IMR-90 (cell line): ENCODE data around the gene VWA7. TPM values are rescaled to one million over a fixed set of nuclear protein-coding genes. Genes with fewer than 3 reads are reported as not detected.

Source experiments
- ATAC-seq: fragments of 200-7000 bp; cut with Tn5 transposase; 2 replicates; pipeline ENCODE4 v1.9.1; 2020; ENCODE audit warnings: low read depth, mild to moderate bottlenecking, moderate library complexity
- BruUV-seq: library from RNA; stranded (reverse); fragments of 400-500 nt; replicated peaks from 2 replicates; lab custom pipeline; 2021; lab: Mats Ljungman, UMichigan
- CTCF ChIA-PET: fragments of 300-600 bp; formaldehyde crosslinking; extraction: SDS; loops from one replicate; lab custom pipeline; 2021; ENCODE audit warnings: antibody characterized with exemption; lab: Yijun Ruan, JAX
- POLR2A ChIA-PET: fragments of 300-600 bp; sonication (Branson Sonifier 250); formaldehyde crosslinking; loops from one replicate; lab custom pipeline; 2022; ENCODE audit warnings: antibody characterized with exemption; ENCODE audit not compliant: unreplicated experiment; lab: Charles Lee
- DNase-seq: peaks from one replicate; pipeline ENCODE4 v3.0.0; 2013
- H2AFZ ChIP-seq: replicated peaks from 2 replicates; pipeline ENCODE3; 2013; ENCODE audit warnings: low read length, mild to moderate bottlenecking; ENCODE audit not compliant: poor library complexity
- H2AK5ac ChIP-seq: 2 replicates; pipeline ENCODE4 v1.6.1; 2013; ENCODE audit warnings: low read depth, low read length, inconsistent platforms
- H2AK9ac ChIP-seq: replicated peaks from 2 replicates; pipeline ENCODE3; 2013; ENCODE audit warnings: mild to moderate bottlenecking, low read depth, low read length, moderate library complexity; ENCODE audit not compliant: poor library complexity
- H2BK120ac ChIP-seq: 2 replicates; pipeline ENCODE4 v1.6.1; 2013; ENCODE audit warnings: low read depth, low read length, inconsistent platforms
- H2BK15ac ChIP-seq: 3 replicates; pipeline ENCODE4 v1.6.1; 2013; ENCODE audit warnings: low read depth, low read length, inconsistent platforms
- H2BK20ac ChIP-seq: 2 replicates; pipeline ENCODE4 v1.6.1; 2013; ENCODE audit warnings: low read depth, mild to moderate bottlenecking, inconsistent platforms, low read length, moderate library complexity
- H2BK5ac ChIP-seq: 2 replicates; pipeline ENCODE4 v1.6.1; 2013; ENCODE audit warnings: mild to moderate bottlenecking, low read depth, low read length, inconsistent platforms; ENCODE audit not compliant: poor library complexity, severe bottlenecking
- H3K14ac ChIP-seq: replicated peaks from 2 replicates; pipeline ENCODE4 v1.6.1; 2013; ENCODE audit warnings: low read depth, low read length, inconsistent platforms
- H3K18ac ChIP-seq: 2 replicates; pipeline ENCODE4 v1.6.1; 2013; ENCODE audit warnings: low read depth, low read length, control low read depth
- H3K23ac ChIP-seq: 2 replicates; pipeline ENCODE4 v1.6.1; 2013; ENCODE audit warnings: low read depth, low read length, inconsistent platforms
- H3K27ac ChIP-seq: 2 replicates; pipeline ENCODE4 v1.5.1; 2013; ENCODE audit warnings: mild to moderate bottlenecking, control low read depth, low read length; ENCODE audit not compliant: insufficient read depth
- H3K27me3 ChIP-seq: 2 replicates; pipeline ENCODE4 v1.6.1; 2013; ENCODE audit warnings: low read length; ENCODE audit not compliant: control insufficient read depth, insufficient read depth
- H3K36me3 ChIP-seq: 2 replicates; pipeline ENCODE4 v1.6.1; 2013; ENCODE audit warnings: low read length, mixed read lengths; ENCODE audit not compliant: control insufficient read depth, insufficient read depth
- H3K4ac ChIP-seq: 2 replicates; pipeline ENCODE4 v1.6.1; 2013; ENCODE audit warnings: low read depth, low read length, inconsistent platforms
- H3K4me1 ChIP-seq: 2 replicates; pipeline ENCODE4 v1.6.1; 2013; ENCODE audit warnings: low read length, mixed read lengths; ENCODE audit not compliant: control insufficient read depth, insufficient read depth
- H3K4me2 ChIP-seq: 2 replicates; pipeline ENCODE4 v1.6.1; 2013; ENCODE audit warnings: low read depth, mild to moderate bottlenecking, control low read depth, low read length, moderate library complexity
- H3K4me3 ChIP-seq: 2 replicates; pipeline ENCODE4 v1.5.1; 2013; ENCODE audit warnings: low read depth, mild to moderate bottlenecking, control low read depth, low read length, moderate library complexity; ENCODE audit not compliant: insufficient read depth
- H3K56ac ChIP-seq: 2 replicates; pipeline ENCODE4 v1.6.1; 2013; ENCODE audit warnings: low read length, inconsistent platforms; ENCODE audit not compliant: insufficient read depth; ENCODE audit errors: extremely low read depth
- H3K79me1 ChIP-seq, 2 experiments: 2 replicates each; pipeline ENCODE4 v1.6.1; 2013; ENCODE audit warnings: low read length in 2 of 2, inconsistent platforms in 1 of 2, low read depth in 1 of 2
- H3K9ac ChIP-seq: 2 replicates; pipeline ENCODE4 v1.6.1; 2013; ENCODE audit warnings: low read depth, low read length, control low read depth
- H3K9me1 ChIP-seq: 2 replicates; pipeline ENCODE4 v1.6.1; 2013; ENCODE audit warnings: low read length, inconsistent platforms; ENCODE audit not compliant: insufficient read depth
- H3K9me3 ChIP-seq: 2 replicates; pipeline ENCODE4 v1.6.1; 2013; ENCODE audit warnings: low read length; ENCODE audit not compliant: control insufficient read depth, insufficient read depth
- H4K20me1 ChIP-seq: 2 replicates; pipeline ENCODE4 v1.6.1; 2013; ENCODE audit warnings: low read length, inconsistent platforms; ENCODE audit not compliant: insufficient read depth
- H4K5ac ChIP-seq: 2 replicates; pipeline ENCODE4 v1.6.1; 2013; ENCODE audit warnings: mild to moderate bottlenecking, low read depth, low read length, control low read depth
- H4K8ac ChIP-seq, 2 experiments: 2 replicates each; pipeline ENCODE4 v1.6.1; 2013; ENCODE audit warnings: low read depth in 2 of 2, low read length in 2 of 2, control low read depth in 1 of 2, inconsistent platforms in 1 of 2
- H4K91ac ChIP-seq: 2 replicates; pipeline ENCODE4 v1.6.1; 2013; ENCODE audit warnings: low read depth, low read length, inconsistent platforms; ENCODE audit not compliant: insufficient read depth
- CHD1 ChIP-seq: IDR thresholded peaks from 2 replicates; pipeline ENCODE4 v1.6.1; 2012; ENCODE audit warnings: low read depth, low read length, improper control_type of control experiment
- CTCF ChIP-seq: conservative IDR thresholded peaks from 2 replicates; pipeline ENCODE4 v1.5.1; 2012; ENCODE audit warnings: mild to moderate bottlenecking, low read depth, low read length, improper control_type of control experiment
- FOS ChIP-seq: fragments of 150-350 bp; IDR thresholded peaks from 2 replicates; pipeline ENCODE4 v1.6.1; 2016; ENCODE audit warnings: low read depth, low read length
- MAFK ChIP-seq: IDR thresholded peaks from 2 replicates; pipeline ENCODE4 v1.6.1; 2012; ENCODE audit warnings: low read depth, low read length, improper control_type of control experiment
- MAZ ChIP-seq: IDR thresholded peaks from 2 replicates; pipeline ENCODE4 v1.6.1; 2012; ENCODE audit warnings: low read depth, mild to moderate bottlenecking, low read length, improper control_type of control experiment, moderate library complexity, borderline replicate concordance
- MXI1 ChIP-seq: IDR thresholded peaks from 2 replicates; pipeline ENCODE4 v1.6.1; 2012; ENCODE audit warnings: low read depth, mild to moderate bottlenecking, low read length, moderate library complexity, borderline replicate concordance
- RAD21 ChIP-seq: IDR thresholded peaks from 2 replicates; pipeline ENCODE4 v1.6.1; 2012; ENCODE audit warnings: low read length, improper control_type of control experiment
- USF2 ChIP-seq: fragments of 150-350 bp; IDR thresholded peaks from 2 replicates; pipeline ENCODE4 v1.6.1; 2017; ENCODE audit warnings: mild to moderate bottlenecking, antibody characterized with exemption, low read length, low read depth
- WGBS, 2 experiments: methylation state at CpG; one replicate each; pipeline versions ENCODE4 v1.1.5 to v1.1.7; 2013; ENCODE audit warnings: missing lambda C conversion rate in 2 of 2; ENCODE audit not compliant: insufficient read length in 1 of 2; ENCODE audit errors: extremely low coverage in 2 of 2; 5-methylcytosine and 5-hydroxymethylcytosine counted together
- dilution Hi-C: fragments of 300-500 bp; cut with HindIII; formaldehyde crosslinking; loops from one replicate; pipeline ENCODE4 v1.14.3; 2018; ENCODE audit warnings: low sequenced_read_pairs; ENCODE audit not compliant: unreplicated experiment
- in situ Hi-C: fragments of 300-500 bp; cut with MboI; formaldehyde crosslinking; loops from 3 replicates; pipeline ENCODE4 v1.14.3; 2019; ENCODE audit warnings: low sequenced_read_pairs, inconsistent platforms, mixed read lengths
- intact Hi-C: fragments of 100-400 bp; cut with micrococcal nuclease; formaldehyde crosslinking; loops from 2 replicates; pipeline ENCODE4 v1.10.0; 2022
- polyA plus RNA-seq, 3 experiments: library from polyadenylated mRNA; depleted of rRNA; stranded (reverse); fragments of >200 nt; gene quantifications; 2 replicates each; pipeline ENCODE4 v1.2.3, GENCODE V29; 2012; ENCODE audit warnings: low replicate concordance in 1 of 3
- total RNA-seq: library from RNA; depleted of rRNA; stranded (reverse); fragments of >200 nt; gene quantifications from 2 replicates; pipeline ENCODE4 v1.2.3, GENCODE V29; 2012

VWA7 gene
- total and polyA plus RNA-seq, 2 of the 4 experiments (the other 2 are of a cell fraction) = under 0.01 to 1.4 TPM

- TF ChIP-seq USF2 (no peak), FOS (no peak), MXI1 (no peak)
Measured at GRCh38 chr6:31733734-31734133, 43.4 kb downstream of the VWA7 start (continued).

- H4K91ac ChIP-seq = no peak overlapping the region
- TF ChIP-seq MAZ (no peak), FOS (no peak), CHD1 (no peak), CTCF (no peak), RAD21 (no peak), MAFK (no peak)
- H3K18ac ChIP-seq = no peak overlapping the region
- no peak overlapping the region for H2AK9ac ChIP-seq
- intact Hi-C loops = no loop called here
- H2AK5ac ChIP-seq = no peak overlapping the region
- H3K4ac ChIP-seq = no peak overlapping the region
- no TSS peak for BruUV-seq
- CTCF ChIA-PET = interaction anchor here (0.6 kb wide), 1 partner anchor 16 kb away, joined by 3 read pairs; no protein-coding TSS in a partner anchor
- 0 out of 2 replicates have a peak overlapping the region, but pooled peaks have one; percentile 49 for H3K23ac ChIP-seq
- no peaks in the 10 kb centered on the region for H3K9me3 ChIP-seq
- no peaks in the 10 kb centered on the region for H3K27me3 ChIP-seq
- no peak overlapping the region for H3K9ac ChIP-seq
- WGBS, 2 experiments = no CpG with 5 or more reads among the region's 3 CpGs
- no peak overlapping the region for H3K4me2 ChIP-seq
- no peak overlapping the region for H4K8ac ChIP-seq
- no peak overlapping the region for H4K5ac ChIP-seq
- H3K27ac ChIP-seq = no peak overlapping the region
- peaks cover 13% of the 10 kb centered on the region for H3K4me1 ChIP-seq
- no peak overlapping the region for H2BK15ac ChIP-seq
- no peak overlapping the region for H2BK5ac ChIP-seq
- H4K20me1 ChIP-seq = peaks cover 38% of the 10 kb centered on the region
- POLR2A ChIA-PET = no interaction called here
- DNase-seq = no peak
- H3K36me3 ChIP-seq = peaks cover 42% of the 10 kb centered on the region
- H3K56ac ChIP-seq = no peak overlapping the region
- no peak overlapping the region for H2BK20ac ChIP-seq
- H3K14ac ChIP-seq = no peak overlapping the region
- dilution Hi-C loops = no loop called here
- H2AFZ ChIP-seq = no peak overlapping the region
- peaks cover 3 to 72% of the 10 kb centered on the region in 2 experiments; a peak in 3 of 4 replicates for H3K79me1 ChIP-seq
- H2BK120ac ChIP-seq = no peak overlapping the region
- H3K9me1 ChIP-seq = peaks cover 10% of the 10 kb centered on the region
- ATAC-seq = no peak
- in situ Hi-C loops = no loop called here
- no peak overlapping the region for H3K4me3 ChIP-seq
Measured at GRCh38 chr6:31732029-31732428, 45.1 kb downstream of the VWA7 start.
